KMS-11 (cell line): Measurements from ENCODE around the gene ATP2A3.

Experiments used
- H2AFZ ChIP-seq: fragments of 200-600 bp; sonication (generic); 2 replicates; pipeline ENCODE4 v1.6.1; 2016; ENCODE audit warnings: antibody characterized with exemption, mixed run types, low read depth
- H3K27ac ChIP-seq: fragments of 200-600 bp; sonication (generic); 2 replicates; pipeline ENCODE4 v1.6.1; 2016; ENCODE audit warnings: mild to moderate bottlenecking, mixed run types
- H3K27me3 ChIP-seq: fragments of 200-600 bp; sonication (generic); 2 replicates; pipeline ENCODE4 v1.6.1; 2017; ENCODE audit warnings: mild to moderate bottlenecking, low read depth, mixed run types, moderate library complexity; ENCODE audit not compliant: insufficient read depth
- H3K36me3 ChIP-seq: fragments of 200-600 bp; sonication (generic); 2 replicates; pipeline ENCODE4 v1.6.1; 2017; ENCODE audit warnings: mild to moderate bottlenecking, mixed run types; ENCODE audit not compliant: insufficient read depth
- H3K4me1 ChIP-seq: fragments of 200-600 bp; sonication (generic); 2 replicates; pipeline ENCODE4 v1.6.1; 2016; ENCODE audit warnings: mild to moderate bottlenecking, low read depth, mixed run types; ENCODE audit not compliant: poor library complexity, severe bottlenecking
- H3K4me2 ChIP-seq: fragments of 200-600 bp; sonication (generic); 2 replicates; pipeline ENCODE4 v1.7.0; 2016; ENCODE audit warnings: mild to moderate bottlenecking, mixed run types
- H3K4me3 ChIP-seq: fragments of 200-600 bp; sonication (generic); IDR thresholded peaks from 2 replicates; pipeline ENCODE4 v1.6.1; 2017; ENCODE audit warnings: low read depth, low read length, mixed read lengths; ENCODE audit not compliant: insufficient read depth
- H3K79me2 ChIP-seq: fragments of 200-600 bp; sonication (generic); 2 replicates; pipeline ENCODE4 v1.6.1; 2016; ENCODE audit warnings: low read depth, mixed run types; ENCODE audit not compliant: insufficient read depth
- H3K9ac ChIP-seq: fragments of 200-600 bp; sonication (generic); 2 replicates; pipeline ENCODE4 v1.6.1; 2016; ENCODE audit warnings: mild to moderate bottlenecking, mixed run types
- H4K20me1 ChIP-seq: fragments of 200-600 bp; sonication (generic); 2 replicates; pipeline ENCODE4 v1.6.1; 2016; ENCODE audit warnings: mild to moderate bottlenecking, mixed run types; ENCODE audit not compliant: insufficient read depth
- TF ChIP-seq, protein P1 (sequence below): fragments of 200-600 bp; sonication (generic); conservative IDR thresholded peaks from 2 replicates; pipeline ENCODE4 v1.6.1; 2017; ENCODE audit warnings: low read depth, mild to moderate bottlenecking, antibody characterized with exemption, low read length, moderate library complexity, mixed read lengths

The ATP2A3 gene

GRCh38 chr17:3973495-3974137 is 9.4 kb upstream of the ATP2A3 start:
- H3K79me2 ChIP-seq = no peaks in the 10 kb centered on the region
- TF ChIP-seq, protein P1, sequence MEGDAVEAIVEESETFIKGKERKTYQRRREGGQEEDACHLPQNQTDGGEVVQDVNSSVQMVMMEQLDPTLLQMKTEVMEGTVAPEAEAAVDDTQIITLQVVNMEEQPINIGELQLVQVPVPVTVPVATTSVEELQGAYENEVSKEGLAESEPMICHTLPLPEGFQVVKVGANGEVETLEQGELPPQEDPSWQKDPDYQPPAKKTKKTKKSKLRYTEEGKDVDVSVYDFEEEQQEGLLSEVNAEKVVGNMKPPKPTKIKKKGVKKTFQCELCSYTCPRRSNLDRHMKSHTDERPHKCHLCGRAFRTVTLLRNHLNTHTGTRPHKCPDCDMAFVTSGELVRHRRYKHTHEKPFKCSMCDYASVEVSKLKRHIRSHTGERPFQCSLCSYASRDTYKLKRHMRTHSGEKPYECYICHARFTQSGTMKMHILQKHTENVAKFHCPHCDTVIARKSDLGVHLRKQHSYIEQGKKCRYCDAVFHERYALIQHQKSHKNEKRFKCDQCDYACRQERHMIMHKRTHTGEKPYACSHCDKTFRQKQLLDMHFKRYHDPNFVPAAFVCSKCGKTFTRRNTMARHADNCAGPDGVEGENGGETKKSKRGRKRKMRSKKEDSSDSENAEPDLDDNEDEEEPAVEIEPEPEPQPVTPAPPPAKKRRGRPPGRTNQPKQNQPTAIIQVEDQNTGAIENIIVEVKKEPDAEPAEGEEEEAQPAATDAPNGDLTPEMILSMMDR = no peak
- H3K27ac ChIP-seq = no peak overlapping the region
- no peaks in the 10 kb centered on the region for H3K27me3 ChIP-seq
- no peaks in the 10 kb centered on the region for H3K36me3 ChIP-seq
- H3K9ac ChIP-seq = no peak overlapping the region
- no peak overlapping the region for H3K4me3 ChIP-seq
- no peak overlapping the region for H3K4me2 ChIP-seq
- no peak overlapping the region for H2AFZ ChIP-seq
- no peaks in the 10 kb centered on the region for H3K4me1 ChIP-seq
- H4K20me1 ChIP-seq = no peaks in the 10 kb centered on the region

DNA sequence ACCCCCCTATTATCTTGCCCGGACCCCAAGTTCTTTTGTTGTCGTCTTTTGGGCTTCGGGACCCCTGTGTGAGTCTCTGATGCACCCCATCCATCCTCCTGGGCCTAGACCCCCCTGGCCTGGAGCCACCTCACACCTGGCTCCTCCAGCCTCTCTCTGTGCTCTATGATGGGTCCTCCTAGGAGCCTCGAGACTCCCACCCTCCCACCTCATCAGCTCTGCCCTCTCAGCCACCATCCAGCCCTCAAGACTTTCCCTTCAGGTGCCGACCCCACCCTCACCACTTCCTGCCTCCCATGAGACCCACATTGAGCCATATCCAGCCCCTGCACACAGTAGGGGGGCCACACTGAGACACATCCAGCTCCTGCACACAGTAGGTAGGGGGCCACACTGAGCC is 8.7 kb upstream of the ATP2A3 start:
- Histone ChIP-seq H2AFZ (no peak overlapping the region), H3K27me3 (no peaks in the 10 kb centered on the region), H3K79me2 (no peaks in the 10 kb centered on the region), H3K36me3 (no peaks in the 10 kb centered on the region), H4K20me1 (no peaks in the 10 kb centered on the region), H3K27ac (no peak overlapping the region), H3K9ac (no peak overlapping the region), H3K4me3 (no peak overlapping the region), H3K4me1 (no peaks in the 10 kb centered on the region), H3K4me2 (no peak overlapping the region)
- TF ChIP-seq, protein P1 = no peak

GRCh38 chr17:3972281-3972731 is 8.1 kb upstream of the ATP2A3 start:
- TF ChIP-seq, protein P1 = no peak
- H3K27me3 ChIP-seq = no peaks in the 10 kb centered on the region
- H3K27ac ChIP-seq = no peak overlapping the region
- H3K4me1 ChIP-seq = no peaks in the 10 kb centered on the region
- H2AFZ ChIP-seq = no peak overlapping the region
- H4K20me1 ChIP-seq = no peaks in the 10 kb centered on the region
- H3K4me3 ChIP-seq = no peak overlapping the region
- H3K4me2 ChIP-seq = no peak overlapping the region
- H3K79me2 ChIP-seq = no peaks in the 10 kb centered on the region
- no peaks in the 10 kb centered on the region for H3K36me3 ChIP-seq
- H3K9ac ChIP-seq = no peak overlapping the region

DNA sequence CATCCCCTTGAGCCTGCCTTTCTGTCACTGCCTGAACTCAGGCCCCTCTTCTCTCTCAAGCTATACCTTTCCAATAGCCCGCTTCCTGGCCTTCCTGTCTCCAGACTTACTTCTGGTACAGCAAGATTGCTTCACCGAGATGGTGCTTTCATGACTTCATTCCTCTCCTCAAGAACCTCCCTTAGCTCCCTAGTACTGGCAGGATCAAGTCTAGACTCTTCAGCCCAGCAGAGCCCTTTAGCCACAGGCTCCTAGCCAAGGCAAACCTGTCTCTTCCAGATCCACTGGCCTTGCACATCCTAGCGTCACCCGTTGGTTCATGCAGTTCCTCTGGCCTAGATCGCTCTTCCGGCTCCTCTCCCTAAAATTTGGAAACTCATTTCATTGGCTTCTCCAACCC is 6.4 kb upstream of the ATP2A3 start:
- no peaks in the 10 kb centered on the region for H4K20me1 ChIP-seq
- H3K4me2 ChIP-seq = no peak overlapping the region
- no peak overlapping the region for H3K4me3 ChIP-seq
- H3K79me2 ChIP-seq = no peaks in the 10 kb centered on the region
- H3K36me3 ChIP-seq = no peaks in the 10 kb centered on the region
- TF ChIP-seq, protein P1 = no peak
- H2AFZ ChIP-seq = no peak overlapping the region
- H3K4me1 ChIP-seq = no peaks in the 10 kb centered on the region
- no peak overlapping the region for H3K9ac ChIP-seq
- H3K27me3 ChIP-seq = no peaks in the 10 kb centered on the region
- H3K27ac ChIP-seq = no peak overlapping the region
